ENCODE data around the gene SMIM36.
"Not testable (repeated sequence)": the region's sequence is repeated elsewhere in the genome, so short reads cannot be mapped to it uniquely, and the experiment has no call there.

The SMIM36 gene

DNA sequence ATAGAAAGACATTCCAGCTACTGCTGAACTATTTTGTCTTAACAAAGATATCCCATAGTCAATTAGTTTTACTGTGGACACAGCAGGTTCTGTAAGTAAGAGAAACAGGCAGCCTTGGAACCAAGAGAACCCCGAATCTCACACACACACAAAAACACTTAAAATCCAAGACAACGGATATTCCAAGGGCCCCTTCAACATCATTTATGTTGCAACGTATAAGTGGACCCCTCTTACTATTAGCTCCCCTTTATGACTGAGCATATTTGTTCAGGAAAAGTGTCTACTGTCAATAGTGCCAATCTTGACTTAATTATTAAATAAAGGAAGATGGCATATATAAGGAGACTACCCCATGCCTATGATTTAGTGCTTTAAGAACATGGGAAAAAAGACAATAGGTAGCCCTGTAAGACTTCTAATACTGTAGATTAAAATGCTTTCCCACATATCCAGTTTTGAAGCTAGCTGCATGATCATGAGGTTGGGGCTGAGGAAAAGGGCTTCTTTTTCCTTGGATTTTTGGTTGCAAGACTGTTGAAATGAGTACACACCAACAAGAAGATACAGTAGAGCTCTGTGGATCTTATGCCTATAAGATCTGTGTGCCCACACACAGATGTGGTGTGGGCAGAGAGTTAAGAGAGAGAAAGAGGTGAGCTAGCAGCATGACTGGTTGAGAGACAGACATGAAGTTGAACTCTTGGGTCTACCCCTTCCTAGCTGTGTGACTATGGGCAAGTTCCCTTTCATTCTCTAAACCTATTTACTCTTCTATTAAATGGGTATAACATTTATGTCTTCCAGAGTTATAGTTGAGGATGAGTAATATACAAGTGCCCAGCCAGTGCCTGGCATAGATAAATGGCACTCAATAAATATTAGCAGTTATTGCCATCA lies 92.6 kb downstream of the SMIM36 start:
- Mint-ChIP-seq H3K4me1 (peaks cover 49% of the 10 kb centered on the region), H3K9me3 (no peaks in the 10 kb centered on the region), H3K27ac (peak overlapping the region; percentile 0), H3K36me3 (peaks cover 1% of the 10 kb centered on the region), H3K27me3 (peaks cover 4% of the 10 kb centered on the region), H3K4me3 (no peak overlapping the region)

DNA sequence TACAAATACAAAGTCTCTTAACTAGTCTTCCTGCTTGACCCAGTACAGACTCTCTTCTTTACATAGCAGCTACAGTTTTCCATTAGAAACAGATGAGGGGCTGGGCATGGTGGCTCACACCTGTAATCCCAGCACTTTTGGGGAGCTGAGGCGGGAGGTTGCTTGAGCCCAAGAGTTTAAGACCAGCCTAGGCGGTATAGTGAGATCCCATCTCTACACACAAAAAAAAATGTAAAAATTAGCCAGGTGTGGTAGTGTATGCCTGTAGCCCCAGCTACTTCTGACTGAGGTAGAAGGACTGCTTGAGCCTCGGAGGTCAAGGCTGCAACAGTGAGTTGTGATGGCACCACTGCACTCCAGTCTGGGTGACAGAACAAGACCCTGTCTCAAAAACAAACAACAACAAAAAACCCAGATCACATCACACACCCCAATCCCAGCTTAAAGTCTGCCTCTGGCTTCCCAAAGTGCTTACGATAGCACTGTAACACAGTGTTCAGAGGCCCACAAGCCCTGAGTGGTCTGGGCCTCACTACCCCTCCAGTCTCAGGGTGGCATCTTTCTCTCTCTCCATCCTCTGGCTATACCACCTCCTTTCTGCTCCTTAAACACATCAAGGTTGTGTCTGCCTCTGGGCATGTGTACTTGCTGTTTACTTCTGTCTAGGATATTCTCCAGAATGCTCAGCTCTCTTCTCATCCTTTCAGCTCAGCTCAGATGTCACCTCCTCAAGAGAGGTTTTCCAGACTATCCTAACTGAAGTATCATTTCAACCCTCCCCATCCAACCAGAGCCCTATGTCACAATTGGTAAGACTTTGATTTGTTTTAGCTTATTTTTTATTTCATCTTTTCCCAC lies 93.6 kb downstream of the SMIM36 start:
- Mint-ChIP-seq H3K4me3 (no peak overlapping the region), H3K9me3 (no peaks in the 10 kb centered on the region), H3K36me3 (peaks cover 1% of the 10 kb centered on the region), H3K27ac (peak overlapping the region; percentile 0), H3K27me3 (peaks cover 1% of the 10 kb centered on the region), H3K4me1 (peaks cover 49% of the 10 kb centered on the region)

DNA sequence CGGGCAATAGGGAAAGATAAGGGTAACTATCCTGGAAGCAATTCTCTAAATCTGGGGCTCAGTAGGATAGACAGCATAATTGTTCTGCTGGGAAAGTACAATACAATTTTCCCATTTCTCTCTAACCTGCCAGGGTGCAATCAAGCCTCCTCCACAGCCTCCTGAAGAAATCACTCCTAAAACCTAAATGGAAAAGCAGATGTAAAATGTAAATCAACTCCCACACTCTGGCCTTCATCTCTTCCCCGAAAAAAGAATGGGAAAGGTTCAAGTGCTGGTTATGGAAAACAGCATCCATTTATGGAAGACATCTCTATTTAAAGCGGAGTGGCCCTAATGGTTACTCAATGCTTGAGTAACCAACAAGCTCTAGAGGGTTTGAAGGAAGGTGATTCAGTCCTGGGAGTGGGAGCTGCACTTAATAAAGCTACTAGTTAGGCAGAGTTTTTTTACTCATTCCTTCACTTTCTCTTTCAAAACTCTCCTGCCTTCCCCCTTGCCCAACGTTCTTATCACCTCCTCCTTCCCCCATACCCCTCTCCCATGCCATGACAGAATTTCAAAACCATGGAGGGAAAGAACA lies 94.7 kb downstream of the SMIM36 start:
- peaks cover 45% of the 10 kb centered on the region for H3K4me1 Mint-ChIP-seq
- H3K4me3 Mint-ChIP-seq, result no peak overlapping the region
- H3K9me3 Mint-ChIP-seq, result no peaks in the 10 kb centered on the region
- H3K36me3 Mint-ChIP-seq, result peaks cover 1% of the 10 kb centered on the region
- H3K27ac Mint-ChIP-seq, result peak overlapping the region; percentile 71
- H3K27me3 Mint-ChIP-seq, result no peaks in the 10 kb centered on the region

DNA sequence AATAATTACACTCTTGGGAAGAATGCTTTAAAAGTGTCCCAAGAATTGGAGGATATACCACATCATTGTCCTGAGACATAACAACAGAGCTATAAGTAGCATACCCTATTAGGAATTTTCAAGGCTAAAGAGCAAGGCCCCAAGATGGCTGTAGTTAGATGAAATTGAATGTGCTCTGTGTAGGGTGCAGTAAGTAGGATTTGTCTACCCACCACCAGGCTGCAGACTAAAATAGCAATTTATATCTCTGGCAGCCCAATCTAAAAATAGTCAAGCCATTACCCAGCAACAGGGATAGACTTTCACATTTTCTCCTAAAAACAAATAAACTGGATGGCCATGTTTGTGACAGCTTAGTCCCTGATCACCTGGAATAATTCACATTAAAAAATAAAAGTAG lies 95.3 kb downstream of the SMIM36 start:
- no peaks in the 10 kb centered on the region for H3K27me3 Mint-ChIP-seq
- H3K4me1 Mint-ChIP-seq, result peaks cover 45% of the 10 kb centered on the region
- H3K9me3 Mint-ChIP-seq, result no peaks in the 10 kb centered on the region
- H3K36me3 Mint-ChIP-seq, result peaks cover 1% of the 10 kb centered on the region
- no peak overlapping the region for H3K4me3 Mint-ChIP-seq
- no peak overlapping the region for H3K27ac Mint-ChIP-seq

DNA sequence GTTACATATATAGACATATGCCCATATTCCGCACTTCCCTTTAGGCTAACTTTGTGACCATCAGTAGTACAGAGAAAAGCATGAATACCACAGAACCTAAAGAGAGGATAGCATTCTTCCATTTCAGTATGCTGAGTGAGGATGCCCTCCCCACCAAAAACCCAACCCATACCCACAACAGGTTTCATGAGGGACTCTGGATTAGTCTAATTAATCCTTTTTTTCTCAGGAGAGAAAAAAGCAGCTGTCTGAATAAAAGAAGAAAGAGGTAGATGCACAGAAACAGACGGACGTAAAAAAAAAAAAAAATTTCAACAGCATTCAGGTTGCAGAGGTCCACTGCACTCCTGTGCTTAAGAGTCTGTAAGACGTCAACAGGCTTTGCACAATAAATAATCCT lies 96.3 kb downstream of the SMIM36 start:
- Mint-ChIP-seq H3K27ac (no peak overlapping the region), H3K36me3 (peaks cover 4% of the 10 kb centered on the region), H3K9me3 (no peaks in the 10 kb centered on the region), H3K4me3 (no peak overlapping the region), H3K27me3 (no peaks in the 10 kb centered on the region), H3K4me1 (peaks cover 36% of the 10 kb centered on the region)

DNA sequence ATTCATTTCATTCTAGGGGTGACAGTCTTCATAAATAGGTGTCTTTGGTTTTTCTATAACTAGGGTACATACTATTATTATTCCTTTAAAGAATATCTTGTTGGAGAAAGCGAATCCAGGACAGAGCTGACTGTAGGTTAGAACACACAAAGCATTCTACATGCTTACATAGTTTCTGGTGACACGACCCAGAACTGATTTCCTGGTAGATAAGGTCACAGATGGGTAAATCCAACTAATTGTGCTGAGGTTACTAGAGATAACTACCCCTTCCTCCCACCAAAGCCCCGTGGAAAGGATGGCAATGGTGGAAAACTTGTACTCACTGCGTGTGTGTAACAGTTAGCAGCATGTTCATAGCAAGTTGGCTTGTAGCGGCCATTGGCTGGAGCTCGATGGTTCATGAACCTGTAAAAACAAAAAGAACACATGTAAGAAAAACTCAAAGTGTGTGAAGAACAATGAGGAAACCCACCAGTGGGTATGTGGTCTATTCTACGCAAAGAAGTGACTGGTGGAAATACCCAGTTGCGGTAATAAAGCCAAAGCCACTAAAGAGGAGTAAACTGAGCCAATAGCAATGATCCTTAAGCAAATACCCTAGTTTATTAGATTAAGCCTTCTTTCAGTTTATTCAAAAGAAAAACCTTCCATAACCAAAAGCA lies 97.3 kb downstream of the SMIM36 start:
- Mint-ChIP-seq H3K27ac (no peak overlapping the region), H3K27me3 (no peaks in the 10 kb centered on the region), H3K36me3 (peaks cover 9% of the 10 kb centered on the region)

DNA sequence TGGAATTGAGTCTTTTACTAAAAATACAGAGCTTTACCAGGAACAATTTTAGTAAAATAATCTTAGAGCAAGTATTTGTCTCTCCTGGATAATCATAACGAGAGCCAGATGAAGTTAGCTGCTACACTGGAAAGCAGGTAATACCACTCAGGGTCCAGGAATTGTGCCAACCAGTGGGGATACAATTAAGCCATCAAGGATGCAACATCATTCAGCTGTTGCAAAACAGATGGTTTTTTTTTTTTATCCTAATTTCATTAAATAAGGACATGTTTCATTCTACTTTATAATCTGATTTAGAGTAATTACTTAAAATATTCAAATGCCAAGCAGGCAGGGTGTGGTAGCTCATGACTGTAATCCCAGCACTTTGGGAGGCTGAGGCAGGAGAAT lies 99.8 kb downstream of the SMIM36 start:
- Mint-ChIP-seq H3K4me1 (peaks cover 2% of the 10 kb centered on the region), H3K27ac (no peak overlapping the region), H3K9me3 (no peaks in the 10 kb centered on the region), H3K36me3 (peaks cover 13% of the 10 kb centered on the region), H3K4me3 (no peak overlapping the region), H3K27me3 (no peaks in the 10 kb centered on the region)

More for the DNA sequence above, 97.3 kb downstream of the SMIM36 start:
- peaks cover 25% of the 10 kb centered on the region for H3K4me1 Mint-ChIP-seq
- no peaks in the 10 kb centered on the region for H3K9me3 Mint-ChIP-seq
- no peak overlapping the region for H3K4me3 Mint-ChIP-seq

DNA sequence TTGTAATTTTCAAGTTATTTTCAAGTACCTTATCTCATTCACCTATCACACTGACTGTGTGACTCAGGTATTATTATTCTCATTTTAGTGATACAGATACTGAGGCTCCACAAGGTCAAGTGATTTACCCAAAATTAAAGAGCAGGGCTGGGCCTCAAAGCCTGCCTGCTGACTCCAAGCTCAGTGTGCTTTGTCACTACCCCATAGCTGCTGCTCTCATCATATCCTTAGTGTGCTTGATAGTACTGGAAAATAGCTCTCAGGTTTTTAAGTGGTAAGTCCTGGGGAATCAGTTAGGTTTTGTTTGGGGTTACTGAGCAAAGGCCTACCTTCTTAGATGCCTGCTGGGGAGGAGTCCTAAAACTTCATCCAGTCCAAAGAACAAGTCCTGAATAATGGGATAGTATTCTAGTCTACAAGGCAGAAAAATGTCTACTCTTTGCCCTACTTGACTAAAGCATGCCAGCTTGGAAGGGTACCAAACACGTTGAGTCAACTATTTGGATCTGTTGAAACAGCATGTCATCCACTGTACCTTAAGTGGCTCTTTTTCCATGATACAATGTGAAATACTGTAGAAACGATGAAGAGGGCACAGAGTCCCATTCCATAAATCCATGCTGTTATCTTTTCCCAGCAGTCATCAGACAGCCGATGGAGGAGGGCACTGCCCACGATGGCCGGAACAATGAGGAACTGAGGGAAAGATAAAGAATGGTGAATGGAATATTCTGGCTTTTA lies 100.4 kb downstream of the SMIM36 start:
- peaks cover 16% of the 10 kb centered on the region for H3K36me3 Mint-ChIP-seq
- H3K27me3 Mint-ChIP-seq, result no peaks in the 10 kb centered on the region
- no peaks in the 10 kb centered on the region for H3K4me1 Mint-ChIP-seq
- no peaks in the 10 kb centered on the region for H3K9me3 Mint-ChIP-seq
- no peak overlapping the region for H3K4me3 Mint-ChIP-seq
- no peak overlapping the region for H3K27ac Mint-ChIP-seq

DNA sequence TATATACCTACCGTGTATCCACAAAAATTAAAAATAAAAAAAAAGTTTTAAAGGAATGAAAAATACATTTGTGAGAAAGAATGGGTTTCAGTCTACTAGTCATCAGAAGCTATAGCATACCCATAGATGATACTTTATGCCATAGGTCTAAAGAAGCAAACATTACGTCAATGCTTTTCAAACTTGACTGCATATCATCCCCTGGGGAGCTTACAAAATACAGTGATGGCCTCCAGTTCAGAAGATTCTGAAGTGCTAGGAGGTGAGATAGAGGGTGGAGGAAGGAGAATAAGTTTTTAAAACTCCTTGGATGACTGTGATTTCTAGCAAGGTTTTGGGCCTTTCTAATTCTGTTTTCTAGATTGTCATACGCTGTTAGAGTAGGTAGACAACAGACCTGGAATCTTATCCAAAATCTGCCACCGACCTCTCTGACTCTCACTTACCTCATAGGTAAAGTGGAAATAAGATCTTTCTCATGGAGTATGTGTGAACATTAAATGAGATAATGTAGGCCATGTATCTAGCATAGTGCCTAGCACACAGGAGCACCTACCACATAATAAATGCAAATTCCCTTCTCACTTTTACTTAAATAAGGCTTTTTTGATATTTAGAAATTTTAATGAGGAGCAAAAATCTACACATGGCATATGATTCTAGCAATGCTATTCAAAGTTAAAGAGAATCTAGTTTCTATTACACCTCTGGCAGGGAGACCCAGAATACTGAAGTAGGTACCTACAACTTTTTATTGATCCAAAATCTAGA lies 102.0 kb downstream of the SMIM36 start:
- H3K4me3 Mint-ChIP-seq, result no peak overlapping the region
- no peaks in the 10 kb centered on the region for H3K4me1 Mint-ChIP-seq
- no peaks in the 10 kb centered on the region for H3K9me3 Mint-ChIP-seq
- no peaks in the 10 kb centered on the region for H3K27me3 Mint-ChIP-seq
- H3K36me3 Mint-ChIP-seq, result peaks cover 22% of the 10 kb centered on the region
- no peak overlapping the region for H3K27ac Mint-ChIP-seq

DNA sequence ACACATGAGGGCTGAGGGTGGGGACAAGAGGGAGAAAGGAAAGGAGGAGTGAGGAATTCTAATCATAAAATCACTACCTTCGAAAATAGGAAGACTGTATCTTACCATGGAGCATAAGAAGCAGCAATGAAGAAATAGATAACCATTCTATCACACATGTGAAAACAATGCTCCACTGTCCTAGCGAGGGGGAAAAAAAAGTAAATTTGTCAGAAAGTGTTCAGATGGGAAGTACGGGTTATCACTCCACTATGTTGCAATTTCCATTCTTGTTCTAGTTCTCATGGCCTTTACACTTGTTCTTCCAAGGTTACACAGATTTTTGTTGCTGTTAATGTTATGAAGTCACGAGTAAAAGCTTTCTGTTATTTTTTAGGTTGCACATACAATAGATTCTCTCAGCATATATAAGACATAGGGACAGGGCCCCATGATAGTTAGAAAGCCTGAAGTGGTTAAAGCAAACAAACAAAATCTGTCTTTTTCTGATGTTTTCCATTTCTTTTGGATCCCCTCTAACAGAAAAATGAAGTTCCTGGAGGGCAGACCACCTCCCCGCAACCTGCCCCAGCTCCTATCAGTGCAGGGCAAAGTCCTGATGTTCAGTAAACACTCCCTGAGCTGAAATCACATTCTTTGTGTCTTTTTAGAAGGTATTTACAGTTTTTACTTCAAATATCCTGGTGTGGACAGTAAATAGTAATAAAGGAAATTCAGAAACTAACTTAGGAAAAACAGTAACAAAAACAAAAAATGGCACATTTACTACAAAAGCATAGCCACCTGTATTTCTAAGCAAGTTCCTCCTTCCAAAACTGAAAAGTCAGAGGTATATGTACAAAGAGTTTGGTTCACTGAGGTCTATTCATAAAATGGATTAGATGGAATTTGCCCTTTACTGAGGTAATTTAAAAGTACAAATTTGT lies 103.3 kb downstream of the SMIM36 start:
- H3K27ac Mint-ChIP-seq, result no peak overlapping the region

DNA sequence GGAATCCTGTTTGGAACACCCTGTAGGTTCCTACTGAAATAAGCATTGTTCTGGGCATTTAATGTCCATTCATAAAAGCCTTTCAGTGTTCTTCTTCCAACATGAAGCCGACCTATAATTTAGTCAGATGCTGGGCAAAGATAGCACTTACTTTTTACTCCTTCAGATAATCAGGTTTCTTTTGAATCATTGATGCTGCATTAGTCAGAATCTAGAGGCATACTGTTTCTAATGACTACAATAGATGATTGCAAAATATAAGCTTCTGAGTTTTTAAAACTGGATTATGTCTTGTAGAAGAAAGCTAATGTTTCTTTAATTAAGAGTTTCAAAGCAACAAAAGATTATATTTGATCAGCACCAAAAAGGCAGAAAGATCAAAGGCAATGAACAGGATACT lies 105.7 kb downstream of the SMIM36 start:
- Mint-ChIP-seq H3K27ac (no peak overlapping the region), H3K4me3 (no peak overlapping the region), H3K36me3 (peaks cover 28% of the 10 kb centered on the region)

More for the DNA sequence above, 103.3 kb downstream of the SMIM36 start:
- peaks cover 26% of the 10 kb centered on the region for H3K36me3 Mint-ChIP-seq
- no peak overlapping the region for H3K4me3 Mint-ChIP-seq
- no peaks in the 10 kb centered on the region for H3K9me3 Mint-ChIP-seq
- H3K4me1 Mint-ChIP-seq, result no peaks in the 10 kb centered on the region
- no peaks in the 10 kb centered on the region for H3K27me3 Mint-ChIP-seq

DNA sequence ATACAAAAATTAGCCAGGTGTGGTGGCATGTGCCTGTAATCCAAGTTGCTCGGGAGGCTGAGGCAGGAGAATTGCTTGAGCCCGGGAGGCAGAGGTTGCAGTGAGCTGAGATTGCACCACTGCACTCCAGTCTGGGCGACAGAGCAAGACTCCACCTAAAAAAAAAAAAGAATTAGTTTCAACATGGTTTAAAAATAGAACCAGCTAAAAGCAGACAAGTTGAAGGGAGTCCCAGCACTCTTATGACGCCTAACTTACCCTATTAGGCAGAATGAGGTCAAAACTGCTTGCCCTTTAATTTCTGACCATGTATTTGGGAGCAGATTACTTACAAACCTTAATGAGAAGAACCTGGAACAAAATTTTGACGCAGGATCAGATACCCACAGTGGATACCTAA lies 107.1 kb downstream of the SMIM36 start:
- peaks cover 23% of the 10 kb centered on the region for H3K36me3 Mint-ChIP-seq
- not testable (repeated sequence) for H3K9me3 Mint-ChIP-seq, H3K27ac Mint-ChIP-seq, H3K4me3 Mint-ChIP-seq, H3K4me1 Mint-ChIP-seq, H3K27me3 Mint-ChIP-seq

More for the DNA sequence above, 105.7 kb downstream of the SMIM36 start:
- Mint-ChIP-seq H3K27me3 (no peaks in the 10 kb centered on the region), H3K9me3 (no peaks in the 10 kb centered on the region), H3K4me1 (no peaks in the 10 kb centered on the region)

DNA sequence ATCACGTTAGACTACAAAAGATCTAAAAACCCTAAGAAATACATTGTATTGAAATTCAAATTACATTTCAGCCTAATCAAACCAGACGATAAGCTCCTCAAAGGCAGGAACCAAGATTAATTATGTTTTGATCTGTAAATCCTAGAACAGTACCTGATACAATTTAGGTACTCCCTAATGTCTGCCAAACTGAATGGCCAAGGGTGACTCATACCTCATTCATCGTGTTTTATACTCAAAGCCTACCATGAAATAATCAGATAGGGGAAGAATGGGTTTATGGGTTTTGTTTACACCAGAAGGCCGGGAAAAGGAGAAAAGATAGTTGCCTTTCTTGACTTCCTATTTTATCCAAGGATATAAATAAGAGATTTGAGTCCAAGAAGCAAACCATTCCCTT lies 108.9 kb downstream of the SMIM36 start:
- Mint-ChIP-seq H3K4me3 (no peak overlapping the region), H3K27ac (no peak overlapping the region), H3K4me1 (no peaks in the 10 kb centered on the region), H3K36me3 (peaks cover 23% of the 10 kb centered on the region), H3K27me3 (no peaks in the 10 kb centered on the region), H3K9me3 (no peaks in the 10 kb centered on the region)

Data from activated naive CD4-positive, alpha-beta T cell treated with anti-CD3 and anti-CD28 coated beads, Interleukin-2, amount 50 U/mL, for 24 hours (primary cell).